ENCODE results near the gene BUD23.

Gene BUD23

DNA sequence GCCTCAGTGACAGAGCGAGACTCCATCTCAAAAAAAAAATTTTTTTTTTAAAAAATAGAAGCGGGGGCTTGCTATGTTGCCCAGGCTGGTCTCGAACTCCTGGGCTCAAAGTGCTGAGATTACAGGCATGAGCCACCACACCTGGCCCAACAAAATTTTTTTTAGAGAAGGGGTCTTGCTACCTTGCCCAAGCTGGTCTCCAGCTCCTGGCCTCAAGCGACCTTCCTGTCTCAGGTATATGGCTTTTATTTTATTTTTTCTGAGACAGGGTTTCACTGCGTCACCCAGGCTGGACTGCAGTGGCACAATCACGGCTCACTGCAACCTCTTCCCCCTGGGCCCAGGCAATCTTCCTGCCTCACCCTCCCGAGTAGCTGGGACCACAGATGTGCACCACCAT lies 56.8 kb downstream of the BUD23 start:
- Histone ChIP-seq H3K4me3 (no peak overlapping the region), H3K4me1 (peaks cover 8% of the 10 kb centered on the region), H3K27me3 (ENCODE audit: low read depth) (no peaks in the 10 kb centered on the region), H3K36me3 (replicated peaks) (peaks cover 12% of the 10 kb centered on the region), H3K9me3 (no peaks in the 10 kb centered on the region)
- in situ Hi-C loops (cut with MboI; ENCODE audit: low sequenced_read_pairs) = no loop called here
- DNase-seq (ENCODE audit: low spot score in 2 of 2) = no peak

DNA sequence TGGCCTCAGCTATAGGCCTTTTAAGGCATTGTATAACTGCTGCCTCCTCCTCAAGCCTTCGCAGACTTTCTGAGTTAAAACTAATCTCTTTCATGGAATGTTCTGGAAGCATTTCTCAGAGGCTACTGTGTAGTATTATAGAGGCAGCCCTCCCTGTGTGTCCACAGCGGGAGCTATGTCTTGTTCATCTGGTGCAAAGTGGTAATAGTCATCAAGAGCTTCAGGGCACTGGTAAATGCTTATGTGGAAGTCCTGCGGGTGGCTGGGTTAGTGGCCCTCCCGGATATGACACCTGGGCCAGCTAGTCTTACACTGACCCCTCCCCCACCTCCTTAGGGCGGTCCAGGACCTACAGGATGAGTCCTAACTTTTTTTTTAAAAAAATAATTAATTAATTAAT lies 57.4 kb downstream of the BUD23 start:
- in situ Hi-C loops (cut with MboI; ENCODE audit: low sequenced_read_pairs) = no loop called here
- H3K4me1 ChIP-seq = peaks cover 8% of the 10 kb centered on the region
- H3K4me3 ChIP-seq = no peak overlapping the region
- no peaks in the 10 kb centered on the region for H3K9me3 ChIP-seq
- no peaks in the 10 kb centered on the region for H3K27me3 ChIP-seq (ENCODE audit: low read depth)
- DNase-seq (ENCODE audit: low spot score in 2 of 2) = no peak
- H3K36me3 ChIP-seq (replicated peaks) = peaks cover 11% of the 10 kb centered on the region

DNA sequence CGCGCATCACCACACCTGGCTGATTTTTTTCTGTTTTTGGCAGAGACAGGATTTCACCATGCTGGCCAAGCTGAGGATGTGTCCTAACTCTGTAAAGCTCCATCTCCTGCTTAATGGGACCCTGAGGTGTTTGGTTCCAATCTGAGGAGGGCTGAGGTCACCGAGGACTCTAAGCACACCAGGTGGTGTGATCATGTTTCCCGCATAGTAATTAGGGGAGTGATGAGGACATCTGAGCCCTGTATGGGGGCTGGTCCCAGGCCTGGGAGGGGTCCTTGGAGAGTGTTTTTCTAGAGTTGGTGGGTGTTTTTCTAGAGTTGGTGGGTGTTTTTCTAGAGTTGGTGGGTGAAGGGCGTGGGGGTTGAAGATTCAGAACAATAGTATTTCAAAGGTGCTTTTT lies 58.2 kb downstream of the BUD23 start:
- H3K36me3 ChIP-seq (replicated peaks) = peaks cover 10% of the 10 kb centered on the region
- H3K4me1 ChIP-seq = peaks cover 8% of the 10 kb centered on the region
- no peaks in the 10 kb centered on the region for H3K9me3 ChIP-seq
- no peak overlapping the region for H3K4me3 ChIP-seq
- DNase-seq (ENCODE audit: low spot score in 2 of 2) = no peak
- in situ Hi-C loops (cut with MboI; ENCODE audit: low sequenced_read_pairs) = no loop called here
- no peaks in the 10 kb centered on the region for H3K27me3 ChIP-seq (ENCODE audit: low read depth)

DNA sequence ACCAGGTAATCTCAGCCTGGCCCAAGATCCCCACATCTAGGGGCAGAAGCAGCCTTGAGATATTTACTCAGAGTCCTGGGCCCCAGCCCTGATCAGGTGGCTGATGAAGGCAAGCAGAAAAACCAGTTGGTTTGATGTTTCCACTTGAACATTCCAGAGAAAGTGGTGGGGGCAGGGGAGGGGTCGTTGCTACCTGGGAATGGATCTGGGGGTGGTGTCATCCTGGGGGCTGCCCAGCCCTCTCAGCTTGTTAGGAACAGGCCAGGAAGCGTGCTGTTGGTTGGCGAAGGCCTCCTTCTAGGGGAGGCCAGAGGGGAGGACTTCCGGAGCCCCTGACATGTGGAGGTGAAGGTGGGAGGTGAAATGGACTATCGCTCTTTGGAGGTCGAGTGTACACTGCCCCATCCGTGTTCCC lies 58.9 kb downstream of the BUD23 start:
- no peaks in the 10 kb centered on the region for H3K27me3 ChIP-seq (ENCODE audit: low read depth)
- H3K36me3 ChIP-seq (replicated peaks) = peaks cover 4% of the 10 kb centered on the region
- no peaks in the 10 kb centered on the region for H3K9me3 ChIP-seq
- no peak for DNase-seq (ENCODE audit: low spot score in 2 of 2)
- H3K4me1 ChIP-seq = peaks cover 8% of the 10 kb centered on the region
- in situ Hi-C loops (cut with MboI; ENCODE audit: low sequenced_read_pairs) = no loop called here
- no peak overlapping the region for H3K4me3 ChIP-seq

DNA sequence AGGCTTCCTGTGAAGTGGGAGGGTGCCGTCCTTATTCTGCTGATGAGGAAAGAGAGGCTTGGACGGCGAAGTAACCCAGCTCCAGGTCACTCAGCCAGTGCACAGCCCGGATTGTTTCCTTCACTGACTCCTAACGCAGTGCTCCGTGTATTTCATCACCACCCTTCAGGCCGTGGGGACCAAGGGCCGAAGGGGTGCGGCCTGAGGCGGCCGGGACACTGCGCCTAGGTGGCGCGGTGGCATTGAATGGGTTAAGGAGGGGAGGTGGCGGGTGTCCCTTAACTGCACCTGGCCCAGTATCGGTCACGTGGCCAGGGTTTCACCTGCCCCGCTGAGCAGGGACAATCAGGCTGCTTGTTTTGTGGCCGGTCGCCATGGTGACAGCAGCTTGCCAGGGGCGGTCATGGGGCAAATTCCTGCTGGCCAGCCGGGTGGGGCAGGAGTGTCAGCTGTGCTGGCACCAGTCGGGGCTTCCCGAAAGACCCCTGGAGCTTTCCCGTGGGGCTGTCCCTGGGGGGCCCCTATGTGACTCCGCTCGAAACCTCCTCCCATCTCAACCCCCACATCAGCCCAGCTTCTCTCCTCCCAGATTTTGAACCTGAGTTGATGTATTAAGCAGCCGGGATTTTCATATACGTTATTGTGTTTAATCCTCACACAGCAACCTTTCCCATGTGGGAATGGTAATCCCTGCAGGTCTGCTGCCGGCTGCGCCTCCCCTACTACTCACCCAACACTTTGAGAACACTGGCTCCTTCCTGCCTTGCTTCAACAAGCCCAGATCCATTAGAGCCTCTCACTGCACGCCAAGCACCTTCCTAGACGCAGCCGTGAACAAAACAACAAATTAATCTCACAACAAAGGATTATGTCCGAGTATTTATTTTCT lies 59.6 kb downstream of the BUD23 start:
- H3K4me3 ChIP-seq = no peak overlapping the region
- in situ Hi-C loops (cut with MboI; ENCODE audit: low sequenced_read_pairs) = no loop called here

DNA sequence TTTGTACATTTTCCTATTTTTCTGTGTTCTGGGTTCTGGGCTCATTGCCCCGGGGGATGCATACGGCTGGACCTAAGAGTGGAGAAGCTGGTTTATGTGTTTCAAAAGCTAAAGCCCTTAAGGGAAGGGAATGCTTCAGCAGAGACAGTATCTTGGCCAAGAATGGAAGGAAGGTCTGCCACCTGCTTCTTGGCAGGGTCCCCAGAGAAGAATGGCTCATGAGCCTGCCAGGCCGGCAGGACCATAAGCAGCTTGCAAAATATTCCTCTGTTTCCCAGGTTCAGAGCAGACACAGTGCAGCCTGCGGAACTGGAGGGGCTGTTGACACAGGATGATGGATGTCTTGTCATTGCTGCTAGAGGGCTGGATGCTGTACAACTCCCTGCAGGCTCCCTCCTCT lies 63.0 kb downstream of the BUD23 start:
- Histone ChIP-seq H3K4me3 (no peak overlapping the region), H3K36me3 (replicated peaks) (no peaks in the 10 kb centered on the region), H3K27me3 (ENCODE audit: low read depth) (no peaks in the 10 kb centered on the region), H3K4me1 (peaks cover 8% of the 10 kb centered on the region), H3K9me3 (no peaks in the 10 kb centered on the region)
- DNase-seq (ENCODE audit: low spot score in 2 of 2) = no peak
- in situ Hi-C loops (cut with MboI; ENCODE audit: low sequenced_read_pairs) = no loop called here

More for the DNA sequence above, 59.6 kb downstream of the BUD23 start:
- H3K9me3 ChIP-seq = no peaks in the 10 kb centered on the region
- H3K27me3 ChIP-seq (ENCODE audit: low read depth) = no peaks in the 10 kb centered on the region
- H3K36me3 ChIP-seq (replicated peaks) = no peaks in the 10 kb centered on the region
- DNase-seq (ENCODE audit: low spot score in 2 of 2) = peak in 1 of 2 experiments; percentile 72
- peaks cover 8% of the 10 kb centered on the region for H3K4me1 ChIP-seq
